Ovary (tissue), 9 donors: Measurements from ENCODE around the gene FOXD2. TPM values are rescaled to one million over a fixed set of nuclear protein-coding genes. Genes with fewer than 3 reads are reported as not detected.

ENCODE experiments used
- DNase-seq, 5 donors: peaks; one replicate each; pipeline ENCODE4 v3.0.0-alpha.2; 2019 to 2020
- H3K27ac ChIP-seq, 2 donors: fragments of 200-600 bp; one replicate each; pipeline versions ENCODE4 v1.5.1 to v1.8.0; 2019 to 2022
- H3K27me3 ChIP-seq: fragments of 200-600 bp; one replicate; pipeline ENCODE4 v1.8.0; 2022
- H3K36me3 ChIP-seq: fragments of 200-600 bp; sonication (generic); one replicate; pipeline ENCODE4 v1.5.1; 2019
- H3K4me1 ChIP-seq: one replicate; pipeline ENCODE4 v1.8.1; 2013; ENCODE audit warnings: mild to moderate bottlenecking, moderate library complexity; ENCODE audit not compliant: insufficient read depth
- H3K4me3 ChIP-seq: fragments of 200-600 bp; sonication (generic); one replicate; pipeline ENCODE4 v1.5.1; 2017
- H3K9me3 ChIP-seq, 2 donors: fragments of 200-600 bp in 1 of 2; sonication (generic) in 1 of 2; one replicate each; pipeline versions ENCODE4 v1.5.1 to v1.8.1; 2013 to 2019; ENCODE audit warnings: mild to moderate bottlenecking in 1 of 2, moderate library complexity in 1 of 2
- CTCF ChIP-seq, 3 donors: fragments of 450-650 bp in 2 of 3; fragments of 200-600 bp in 1 of 3; IDR thresholded peaks; one replicate each; pipeline versions ENCODE4 v1.5.1 to v1.8.0; 2016 to 2022; ENCODE audit warnings: antibody characterized with exemption in 3 of 3, mild to moderate bottlenecking in 1 of 3
- EP300 ChIP-seq: sonication (generic); formaldehyde crosslinking; IDR thresholded peaks from one replicate; pipeline ENCODE4 v1.6.1; 2017; ENCODE audit warnings: antibody characterized with exemption
- POLR2A ChIP-seq: fragments of 450-650 bp; IDR thresholded peaks from one replicate; pipeline ENCODE4 v1.6.1; 2017; ENCODE audit warnings: antibody characterized with exemption, mild to moderate bottlenecking, moderate library complexity
- WGBS, 3 donors: extraction: QIAGEN DNeasy Blood & Tissue Kit in 1 of 3; methylation state at CpG; one replicate each; pipeline versions ENCODE4 v1.1.5 to v1.1.7; 2013 to 2017; 5-methylcytosine and 5-hydroxymethylcytosine counted together
- intact Hi-C, 4 donors: fragments of 100-400 bp; cut with DNase I; formaldehyde crosslinking; loops; one replicate each; pipeline versions ENCODE4 v1.11.0 to v1.15.1; 2022 to 2023
- polyA plus RNA-seq, 2 donors: library from polyadenylated mRNA; stranded (reverse); fragments of 200-250 nt in 1 of 2; fragments of 350-450 nt in 1 of 2; fragmentation: Illumina TruSeq in 1 of 2; extraction: RNeasy Lipid Tissue Mini Kit (QIAGEN cat#74804) in 1 of 2; gene quantifications; one replicate each; pipeline ENCODE4 v1.2.3, GENCODE V29; 2013 to 2014
- total RNA-seq, 7 donors: library from RNA; depleted of rRNA in 2 of 7; stranded (reverse); fragments of >200 nt in 2 of 7; fragmentation: NEBNext Ultra II Directional in 3 of 7; extraction: Animal tissue kit (Norgen Biotek cat#: 25700) in 3 of 7; gene quantifications; one replicate each; pipeline versions ENCODE4 v1.1.0 to v1.2.4, GENCODE V29; 2016 to 2023
- donor health status: DM: no; HTN: no; CAD: no; lungs with moderate emphysema.
- donor health status: DM: no; HTN: no; CAD: no.
- donor health status: Bipolar disorder and iron deficiency.
- donor health status: DM: yes; HTN: yes; CAD: no.
- donor health status: DM: no; HTN: no; CAD: no.
- donor health status: DM: yes; HTN: yes; CAD: no.

Gene FOXD2
- total and polyA plus RNA-seq, 9 donors = 0.05 to 0.18 (median 0.09) TPM; not detected in 3

- 53 to 84% (median 69%) methylated on average over 5 of the region's 5 CpGs for WGBS, 3 donors
- intact Hi-C loops = no loop called here
- no peak for TF ChIP-seq EP300
- TF ChIP-seq POLR2A = no peak
- TF ChIP-seq CTCF (IDR thresholded peaks at IDR 0.05) = no peak
Measured at GRCh38 chr1:47471163-47471562, 33.3 kb downstream of the FOXD2 start.

GRCh38 chr1:47474278-47475193 lies 36.7 kb downstream of the FOXD2 start:
- intact Hi-C loops = no loop called here
- no peaks in the 10 kb centered on the region for H3K27me3 ChIP-seq
- TF ChIP-seq POLR2A = no peak
- TF ChIP-seq CTCF (IDR thresholded peaks at IDR 0.05) = no peak
- no peak for TF ChIP-seq EP300
- no peak for DNase-seq
- H3K4me1 ChIP-seq = no peaks in the 10 kb centered on the region
- H3K4me3 ChIP-seq = no peak overlapping the region
- WGBS, 3 donors = 56 to 70% (median 64%) methylated on average over 9 of the region's 9 CpGs
- no peaks in the 10 kb centered on the region for H3K36me3 ChIP-seq
- H3K27ac ChIP-seq = no peak overlapping the region
- H3K9me3 ChIP-seq = no peaks in the 10 kb centered on the region

More at GRCh38 chr1:47471163-47471562, 33.3 kb downstream of the FOXD2 start:
- Histone ChIP-seq H3K9me3 (no peaks in the 10 kb centered on the region), H3K36me3 (no peaks in the 10 kb centered on the region), H3K4me1 (no peaks in the 10 kb centered on the region), H3K4me3 (no peak overlapping the region), H3K27me3 (no peaks in the 10 kb centered on the region), H3K27ac (no peak overlapping the region)
- no peak for DNase-seq

GRCh38 chr1:47477595-47478080 lies 39.8 kb downstream of the FOXD2 start:
- Histone ChIP-seq H3K36me3 (no peaks in the 10 kb centered on the region), H3K4me1 (no peaks in the 10 kb centered on the region), H3K9me3 (no peaks in the 10 kb centered on the region), H3K27me3 (no peaks in the 10 kb centered on the region), H3K4me3 (no peak overlapping the region), H3K27ac (no peak overlapping the region)
- intact Hi-C loops = no loop called here
- no peak for TF ChIP-seq EP300
- no peak for TF ChIP-seq CTCF (IDR thresholded peaks at IDR 0.05)
- TF ChIP-seq POLR2A = no peak
- WGBS, 3 donors = 90 to 92% (median 91%) methylated on average over 3 of the region's 3 CpGs
- no peak for DNase-seq

GRCh38 chr1:47478090-47478489 lies 40.2 kb downstream of the FOXD2 start:
- TF ChIP-seq CTCF (IDR thresholded peaks at IDR 0.05) = no peak
- no peak for TF ChIP-seq POLR2A
- 7 to 12% (median 8%) methylated on average over 9 of the region's 9 CpGs for WGBS, 3 donors
- Histone ChIP-seq H3K27me3 (no peaks in the 10 kb centered on the region), H3K4me3 (no peak overlapping the region), H3K36me3 (no peaks in the 10 kb centered on the region), H3K9me3 (no peaks in the 10 kb centered on the region), H3K27ac (no peak overlapping the region), H3K4me1 (no peaks in the 10 kb centered on the region)
- intact Hi-C loops = no loop called here
- DNase-seq = no peak
